Stimulated activated CD8-positive, alpha-beta memory T cell treated with anti-CD3 and anti-CD28 coated beads, Interleukin-7, amount 100 ng/mL, for 24 hours (primary cell): ENCODE results near the gene NDUFAF7.
"Not testable (repeated sequence)": the region's sequence is repeated elsewhere in the genome, so short reads cannot be mapped to it uniquely, and the experiment has no call there.

Source experiments
- DNase-seq: peaks from one replicate; pipeline ENCODE4 v3.0.0-alpha.2; 2020; ENCODE audit warnings: low read depth

The NDUFAF7 gene

GRCh38 chr2:37282746-37283145 is 51.3 kb downstream of the NDUFAF7 start:
- no peak for DNase-seq

GRCh38 chr2:37283207-37283606 is 51.7 kb downstream of the NDUFAF7 start:
- DNase-seq, result no peak

GRCh38 chr2:37284381-37284780 is 52.9 kb downstream of the NDUFAF7 start:
- DNase-seq, result no peak

GRCh38 chr2:37287966-37288365 is 56.5 kb downstream of the NDUFAF7 start:
- no peak for DNase-seq

GRCh38 chr2:37291680-37292079 is 60.2 kb downstream of the NDUFAF7 start:
- DNase-seq, result no peak

GRCh38 chr2:37294858-37295257 is 63.4 kb downstream of the NDUFAF7 start:
- not testable (repeated sequence) for DNase-seq

GRCh38 chr2:37295469-37296073 is 64.1 kb downstream of the NDUFAF7 start:
- DNase-seq, result no peak

- DNase-seq, result no peak
Measured at GRCh38 chr2:37297632-37298031, 66.2 kb downstream of the NDUFAF7 start.
